GM12878 (cell line): ENCODE measurements around the gene GRIK3. TPM values are rescaled to one million over a fixed set of nuclear protein-coding genes. Genes with fewer than 3 reads are reported as not detected.

Experiments used
- ATAC-seq: fragments of 200-7000 bp; cut with Tn5 transposase; 3 replicates; pipeline ENCODE4 v1.9.1; 2020; ENCODE audit warnings: mild to moderate bottlenecking, moderate library complexity
- BruUV-seq: library from RNA; stranded (reverse); fragments of 400-500 nt; replicated peaks from 2 replicates; lab custom pipeline; 2021; lab: Mats Ljungman, UMichigan
- CTCF ChIA-PET: fragments of 300-600 bp; sonication (Branson Sonifier 250); formaldehyde crosslinking; extraction: SDS; loops from one replicate; lab custom pipeline; 2021; ENCODE audit warnings: inconsistent platforms; lab: Yijun Ruan, JAX
- POLR2A ChIA-PET: fragments of 350-600 bp; formaldehyde crosslinking; extraction: SDS; loops from one replicate; lab custom pipeline; 2021; ENCODE audit warnings: inconsistent platforms; lab: Charles Lee
- RAD21 ChIA-PET: fragments of 300-600 bp; sonication (Branson Sonifier 250); formaldehyde crosslinking; loops from one replicate; lab custom pipeline; 2023; ENCODE audit warnings: antibody characterized with exemption; ENCODE audit not compliant: unreplicated experiment; lab: Charles Lee
- SMC1A ChIA-PET: fragments of 300-600 bp; sonication (Branson Sonifier 250); formaldehyde crosslinking; loops from one replicate; lab custom pipeline; 2023; ENCODE audit not compliant: unreplicated experiment, uncharacterized antibody; lab: Charles Lee
- DNase-seq: peaks from one replicate; pipeline ENCODE4 v3.0.0-alpha.2; 2011; ENCODE audit warnings: low read depth, low spot score
- FAIRE-seq: peaks from 3 replicates; lab custom pipeline; 2011; peaks lifted over from hg19 to GRCh38; lab: Jason Lieb, UNC
- H2AFZ ChIP-seq: 2 replicates; pipeline ENCODE4 v1.6.0; 2011; ENCODE audit warnings: low read depth, low read length, control low read depth; ENCODE audit not compliant: control insufficient read depth
- H3K27ac ChIP-seq: 2 replicates; pipeline ENCODE4 v1.5.1; 2011; ENCODE audit warnings: control low read depth; ENCODE audit not compliant: control insufficient read depth, insufficient read depth
- H3K27me3 ChIP-seq, 2 experiments: replicated peaks in 1 of 2; 2 replicates each; pipeline versions ENCODE4 v1.6.0 to v1.6.1; 2011; ENCODE audit warnings: low read length in 1 of 2; ENCODE audit not compliant: control insufficient read depth in 2 of 2, insufficient read depth in 2 of 2
- H3K36me3 ChIP-seq, 2 experiments: 2 replicates each; pipeline ENCODE4 v1.5.1; 2011; ENCODE audit warnings: low read length in 1 of 2; ENCODE audit not compliant: control insufficient read depth in 2 of 2, insufficient read depth in 2 of 2
- H3K4me1 ChIP-seq: 2 replicates; pipeline ENCODE4 v1.6.1; 2011; ENCODE audit warnings: mild to moderate bottlenecking, low read length, moderate library complexity, mixed read lengths; ENCODE audit not compliant: control insufficient read depth, insufficient read depth
- H3K4me2 ChIP-seq: 2 replicates; pipeline ENCODE4 v1.6.0; 2011; ENCODE audit warnings: control low read depth; ENCODE audit not compliant: control insufficient read depth, insufficient read depth
- H3K4me3 ChIP-seq: fragments of 200-600 bp; sonication (generic); 2 replicates; pipeline ENCODE4 v1.5.1; 2016
- H3K79me2 ChIP-seq: 2 replicates; pipeline ENCODE4 v1.6.0; 2011; ENCODE audit warnings: low read length; ENCODE audit not compliant: control insufficient read depth, insufficient read depth
- H3K9ac ChIP-seq: 2 replicates; pipeline ENCODE4 v1.8.0; 2011; ENCODE audit warnings: low read length, control low read depth, mixed read lengths; ENCODE audit not compliant: control insufficient read depth, insufficient read depth
- H3K9me3 ChIP-seq: replicated peaks from 3 replicates; pipeline ENCODE4 v1.5.1; 2011; ENCODE audit warnings: mild to moderate bottlenecking, low read length; ENCODE audit not compliant: control insufficient read depth, insufficient read depth
- H4K20me1 ChIP-seq: 2 replicates; pipeline ENCODE4 v1.6.0; 2011; ENCODE audit not compliant: control insufficient read depth, insufficient read depth
- EZH2 ChIP-seq: IDR thresholded peaks from 2 replicates; pipeline ENCODE4 v1.6.1; 2012; ENCODE audit warnings: low read depth, mild to moderate bottlenecking, control low read depth, inconsistent platforms, low read length, borderline replicate concordance; ENCODE audit not compliant: control insufficient read depth
- FOXM1 ChIP-seq: IDR thresholded peaks from 2 replicates; pipeline ENCODE4 v1.6.1; 2012; ENCODE audit warnings: low read depth, mild to moderate bottlenecking, inconsistent platforms, low read length, moderate library complexity
- GABPA ChIP-seq: IDR thresholded peaks from 2 replicates; pipeline ENCODE4 v1.6.1; 2014; ENCODE audit warnings: antibody characterized with exemption, low read depth, mild to moderate bottlenecking, inconsistent platforms
- NFYB ChIP-seq: IDR thresholded peaks from 2 replicates; pipeline ENCODE4 v1.6.1; 2011; ENCODE audit warnings: low read depth, mild to moderate bottlenecking, low read length, improper control_type of control experiment, moderate library complexity; ENCODE audit not compliant: insufficient read depth
- RAD21 ChIP-seq: IDR thresholded peaks from 2 replicates; pipeline ENCODE4 v1.6.1; 2011; ENCODE audit warnings: mild to moderate bottlenecking, low read depth, low read length, moderate library complexity; ENCODE audit not compliant: insufficient read depth
- RAD51 ChIP-seq: fragments of 450-650 bp; IDR thresholded peaks from 2 replicates; pipeline ENCODE4 v1.6.1; 2016; ENCODE audit warnings: moderate library complexity, mild to moderate bottlenecking, inconsistent platforms
- SMARCA5 ChIP-seq: fragments of 450-650 bp; IDR thresholded peaks from 2 replicates; pipeline ENCODE4 v1.6.1; 2017; ENCODE audit warnings: mild to moderate bottlenecking
- TCF3 ChIP-seq: IDR thresholded peaks from 2 replicates; pipeline ENCODE4 v1.6.1; 2012; ENCODE audit warnings: low read depth, mild to moderate bottlenecking, low read length, borderline replicate concordance; ENCODE audit not compliant: insufficient read depth
- WGBS: methylation state at CpG from one replicate; pipeline ENCODE4 v1.1.6; 2016; ENCODE audit warnings: low lambda C conversion rate; ENCODE audit not compliant: insufficient replicate concordance, insufficient coverage; ENCODE audit errors: missing lambda C conversion rate; 5-methylcytosine and 5-hydroxymethylcytosine counted together
- in situ Hi-C: fragments of 300-500 bp; cut with MboI; formaldehyde crosslinking; loops from 9 replicates; pipeline ENCODE4 v1.14.3; 2018; ENCODE audit warnings: mixed read lengths
- intact Hi-C: fragments of 100-400 bp; cut with micrococcal nuclease; formaldehyde crosslinking; loops from one replicate; pipeline ENCODE4 v1.14.2; 2022; ENCODE audit not compliant: unreplicated experiment
- polyA plus RNA-seq, 11 experiments: library from polyadenylated mRNA; depleted of rRNA in 4 of 11; unstranded in 6 of 11; stranded (reverse) in 5 of 11; fragments of >200 nt; fragmentation: Nextera tagmentation in 4 of 11; fragmentation: Illumina TruSeq in 1 of 11; extraction: Ambion mirVana in 4 of 11; extraction: Trizol in 1 of 11; gene quantifications; 1 replicate in 1 of 11; 2 replicates in 10 of 11; pipeline versions ENCODE4 v1.2.1 to v1.2.3, GENCODE V29; 2011 to 2016; ENCODE audit warnings: inconsistent platforms in 2 of 11, missing spikeins in 2 of 11, low read depth in 1 of 11
- total RNA-seq, 4 experiments: library from RNA; depleted of rRNA in 3 of 4; stranded (reverse); fragments of >200 nt in 3 of 4; fragmentation: Illumina TruSeq in 1 of 4; extraction: Trizol in 1 of 4; gene quantifications; 2 replicates each; pipeline versions ENCODE4 v1.2.1 to v1.2.3, GENCODE V29; 2013 to 2021
- TF ChIP-seq, protein P1 (sequence below): fragments of 450-650 bp; IDR thresholded peaks from 2 replicates; pipeline ENCODE4 v1.6.1; 2017; ENCODE audit warnings: mild to moderate bottlenecking
- TF ChIP-seq, protein P2 (sequence below): IDR thresholded peaks from 2 replicates; pipeline ENCODE4 v1.6.1; 2012; ENCODE audit warnings: low read depth, low read length, improper control_type of control experiment
- TF ChIP-seq, protein P3 (sequence below): IDR thresholded peaks from 2 replicates; pipeline ENCODE4 v1.6.1; 2012; ENCODE audit warnings: low read depth, low read length, improper control_type of control experiment
- TF ChIP-seq, protein P4 (sequence below): IDR thresholded peaks from 2 replicates; pipeline ENCODE4 v1.6.1; 2011; ENCODE audit warnings: low read depth, low read length, improper control_type of control experiment, borderline replicate concordance
- TF ChIP-seq, protein P5 (sequence below): fragments of 450-650 bp; IDR thresholded peaks from 2 replicates; pipeline ENCODE4 v1.6.1; 2017; ENCODE audit warnings: low read depth, mild to moderate bottlenecking, moderate library complexity
- TF ChIP-seq, protein P6 (sequence below): fragments of 450-650 bp; IDR thresholded peaks from 2 replicates; pipeline ENCODE4 v1.6.1; 2016; ENCODE audit warnings: mild to moderate bottlenecking
- TF ChIP-seq, protein P7 (sequence below): fragments of 450-650 bp; conservative IDR thresholded peaks from 2 replicates; pipeline ENCODE4 v1.6.1; 2017; ENCODE audit warnings: mild to moderate bottlenecking, moderate library complexity

GRIK3 gene
- total and polyA plus RNA-seq, 10 of the 15 experiments (the other 5 are each of a cell fraction or from before 2014, with no cell fraction given) = not detected

DNA sequence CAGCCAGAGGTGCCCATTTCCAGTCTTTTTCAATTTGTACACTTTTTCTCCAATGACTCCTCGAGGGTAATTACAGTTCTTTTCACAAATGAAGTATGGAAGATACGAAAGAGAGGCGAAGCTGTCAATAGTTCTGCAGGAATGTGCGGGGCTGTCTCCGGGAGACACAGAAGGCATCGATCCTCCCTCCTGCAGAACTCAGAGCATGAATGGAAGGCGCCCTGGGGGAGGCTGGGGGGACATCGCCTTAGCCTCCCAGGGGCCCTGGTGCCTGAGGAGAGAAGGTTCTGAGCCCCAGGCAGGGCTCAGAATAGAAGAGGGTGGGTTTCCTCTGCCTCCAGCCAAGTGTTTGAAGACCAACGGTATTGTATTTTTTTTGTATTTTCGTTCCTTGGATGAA is 49.7 kb upstream of the GRIK3 start:
- H2AFZ ChIP-seq = no peak overlapping the region
- intact Hi-C loops = no loop called here
- CTCF ChIA-PET = no interaction called here
- TF ChIP-seq RAD21 (no peak), TCF3 (no peak), FOXM1 (no peak), GABPA (no peak), EZH2 (no peak), NFYB (no peak), SMARCA5 (no peak), RAD51 (no peak)
- TF ChIP-seq, protein P1, sequence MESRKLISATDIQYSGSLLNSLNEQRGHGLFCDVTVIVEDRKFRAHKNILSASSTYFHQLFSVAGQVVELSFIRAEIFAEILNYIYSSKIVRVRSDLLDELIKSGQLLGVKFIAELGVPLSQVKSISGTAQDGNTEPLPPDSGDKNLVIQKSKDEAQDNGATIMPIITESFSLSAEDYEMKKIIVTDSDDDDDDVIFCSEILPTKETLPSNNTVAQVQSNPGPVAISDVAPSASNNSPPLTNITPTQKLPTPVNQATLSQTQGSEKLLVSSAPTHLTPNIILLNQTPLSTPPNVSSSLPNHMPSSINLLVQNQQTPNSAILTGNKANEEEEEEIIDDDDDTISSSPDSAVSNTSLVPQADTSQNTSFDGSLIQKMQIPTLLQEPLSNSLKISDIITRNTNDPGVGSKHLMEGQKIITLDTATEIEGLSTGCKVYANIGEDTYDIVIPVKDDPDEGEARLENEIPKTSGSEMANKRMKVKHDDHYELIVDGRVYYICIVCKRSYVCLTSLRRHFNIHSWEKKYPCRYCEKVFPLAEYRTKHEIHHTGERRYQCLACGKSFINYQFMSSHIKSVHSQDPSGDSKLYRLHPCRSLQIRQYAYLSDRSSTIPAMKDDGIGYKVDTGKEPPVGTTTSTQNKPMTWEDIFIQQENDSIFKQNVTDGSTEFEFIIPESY = no peak
- TF ChIP-seq, protein P2, sequence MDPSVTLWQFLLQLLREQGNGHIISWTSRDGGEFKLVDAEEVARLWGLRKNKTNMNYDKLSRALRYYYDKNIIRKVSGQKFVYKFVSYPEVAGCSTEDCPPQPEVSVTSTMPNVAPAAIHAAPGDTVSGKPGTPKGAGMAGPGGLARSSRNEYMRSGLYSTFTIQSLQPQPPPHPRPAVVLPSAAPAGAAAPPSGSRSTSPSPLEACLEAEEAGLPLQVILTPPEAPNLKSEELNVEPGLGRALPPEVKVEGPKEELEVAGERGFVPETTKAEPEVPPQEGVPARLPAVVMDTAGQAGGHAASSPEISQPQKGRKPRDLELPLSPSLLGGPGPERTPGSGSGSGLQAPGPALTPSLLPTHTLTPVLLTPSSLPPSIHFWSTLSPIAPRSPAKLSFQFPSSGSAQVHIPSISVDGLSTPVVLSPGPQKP = no peak
- TF ChIP-seq, protein P3, sequence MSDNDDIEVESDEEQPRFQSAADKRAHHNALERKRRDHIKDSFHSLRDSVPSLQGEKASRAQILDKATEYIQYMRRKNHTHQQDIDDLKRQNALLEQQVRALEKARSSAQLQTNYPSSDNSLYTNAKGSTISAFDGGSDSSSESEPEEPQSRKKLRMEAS = no peak
- TF ChIP-seq, protein P4, sequence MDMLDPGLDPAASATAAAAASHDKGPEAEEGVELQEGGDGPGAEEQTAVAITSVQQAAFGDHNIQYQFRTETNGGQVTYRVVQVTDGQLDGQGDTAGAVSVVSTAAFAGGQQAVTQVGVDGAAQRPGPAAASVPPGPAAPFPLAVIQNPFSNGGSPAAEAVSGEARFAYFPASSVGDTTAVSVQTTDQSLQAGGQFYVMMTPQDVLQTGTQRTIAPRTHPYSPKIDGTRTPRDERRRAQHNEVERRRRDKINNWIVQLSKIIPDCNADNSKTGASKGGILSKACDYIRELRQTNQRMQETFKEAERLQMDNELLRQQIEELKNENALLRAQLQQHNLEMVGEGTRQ = no peak
- TF ChIP-seq, protein P5, sequence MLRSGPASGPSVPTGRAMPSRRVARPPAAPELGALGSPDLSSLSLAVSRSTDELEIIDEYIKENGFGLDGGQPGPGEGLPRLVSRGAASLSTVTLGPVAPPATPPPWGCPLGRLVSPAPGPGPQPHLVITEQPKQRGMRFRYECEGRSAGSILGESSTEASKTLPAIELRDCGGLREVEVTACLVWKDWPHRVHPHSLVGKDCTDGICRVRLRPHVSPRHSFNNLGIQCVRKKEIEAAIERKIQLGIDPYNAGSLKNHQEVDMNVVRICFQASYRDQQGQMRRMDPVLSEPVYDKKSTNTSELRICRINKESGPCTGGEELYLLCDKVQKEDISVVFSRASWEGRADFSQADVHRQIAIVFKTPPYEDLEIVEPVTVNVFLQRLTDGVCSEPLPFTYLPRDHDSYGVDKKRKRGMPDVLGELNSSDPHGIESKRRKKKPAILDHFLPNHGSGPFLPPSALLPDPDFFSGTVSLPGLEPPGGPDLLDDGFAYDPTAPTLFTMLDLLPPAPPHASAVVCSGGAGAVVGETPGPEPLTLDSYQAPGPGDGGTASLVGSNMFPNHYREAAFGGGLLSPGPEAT = no peak
- TF ChIP-seq, protein P6, sequence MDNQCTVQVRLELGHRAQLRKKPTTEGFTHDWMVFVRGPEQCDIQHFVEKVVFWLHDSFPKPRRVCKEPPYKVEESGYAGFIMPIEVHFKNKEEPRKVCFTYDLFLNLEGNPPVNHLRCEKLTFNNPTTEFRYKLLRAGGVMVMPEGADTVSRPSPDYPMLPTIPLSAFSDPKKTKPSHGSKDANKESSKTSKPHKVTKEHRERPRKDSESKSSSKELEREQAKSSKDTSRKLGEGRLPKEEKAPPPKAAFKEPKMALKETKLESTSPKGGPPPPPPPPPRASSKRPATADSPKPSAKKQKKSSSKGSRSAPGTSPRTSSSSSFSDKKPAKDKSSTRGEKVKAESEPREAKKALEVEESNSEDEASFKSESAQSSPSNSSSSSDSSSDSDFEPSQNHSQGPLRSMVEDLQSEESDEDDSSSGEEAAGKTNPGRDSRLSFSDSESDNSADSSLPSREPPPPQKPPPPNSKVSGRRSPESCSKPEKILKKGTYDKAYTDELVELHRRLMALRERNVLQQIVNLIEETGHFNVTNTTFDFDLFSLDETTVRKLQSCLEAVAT = no peak
- TF ChIP-seq, protein P7, sequence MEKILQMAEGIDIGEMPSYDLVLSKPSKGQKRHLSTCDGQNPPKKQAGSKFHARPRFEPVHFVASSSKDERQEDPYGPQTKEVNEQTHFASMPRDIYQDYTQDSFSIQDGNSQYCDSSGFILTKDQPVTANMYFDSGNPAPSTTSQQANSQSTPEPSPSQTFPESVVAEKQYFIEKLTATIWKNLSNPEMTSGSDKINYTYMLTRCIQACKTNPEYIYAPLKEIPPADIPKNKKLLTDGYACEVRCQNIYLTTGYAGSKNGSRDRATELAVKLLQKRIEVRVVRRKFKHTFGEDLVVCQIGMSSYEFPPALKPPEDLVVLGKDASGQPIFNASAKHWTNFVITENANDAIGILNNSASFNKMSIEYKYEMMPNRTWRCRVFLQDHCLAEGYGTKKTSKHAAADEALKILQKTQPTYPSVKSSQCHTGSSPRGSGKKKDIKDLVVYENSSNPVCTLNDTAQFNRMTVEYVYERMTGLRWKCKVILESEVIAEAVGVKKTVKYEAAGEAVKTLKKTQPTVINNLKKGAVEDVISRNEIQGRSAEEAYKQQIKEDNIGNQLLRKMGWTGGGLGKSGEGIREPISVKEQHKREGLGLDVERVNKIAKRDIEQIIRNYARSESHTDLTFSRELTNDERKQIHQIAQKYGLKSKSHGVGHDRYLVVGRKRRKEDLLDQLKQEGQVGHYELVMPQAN = no peak

More for the DNA sequence above, 49.7 kb upstream of the GRIK3 start:
- RAD21 ChIA-PET = no interaction called here
- in situ Hi-C loops = no loop called here
- BruUV-seq = no TSS peak
- H3K27me3 ChIP-seq = no peaks in the 10 kb centered on the region
- no peak overlapping the region for H3K4me2 ChIP-seq
- no peak overlapping the region for H3K27ac ChIP-seq
- DNase-seq (no peak), FAIRE-seq (no peak), ATAC-seq (no peak)
- H3K9ac ChIP-seq = no peak overlapping the region
- no peaks in the 10 kb centered on the region for H3K4me1 ChIP-seq
- SMC1A ChIA-PET = no interaction called here
- no peaks in the 10 kb centered on the region for H3K36me3 ChIP-seq
- H3K79me2 ChIP-seq = no peaks in the 10 kb centered on the region
- H3K4me3 ChIP-seq = no peak overlapping the region
- POLR2A ChIA-PET = no interaction called here
- H3K9me3 ChIP-seq = no peaks in the 10 kb centered on the region
- 34% methylated on average over 10 of the region's 10 CpGs for WGBS
- H4K20me1 ChIP-seq = no peaks in the 10 kb centered on the region
